ENCODE results near the gene ZNF358.

- TF ChIP-seq CTCF (IDR thresholded peaks at IDR 0.05): no peak
- TF ChIP-seq EP300 (IDR thresholded peaks at IDR 0.05; ENCODE audit: low read depth): no peak
- TF ChIP-seq POLR2A (IDR thresholded peaks at IDR 0.05): no peak
These were observed 45.4 kb downstream of the ZNF358 start for GRCh38 chr19:7561325-7561724.

All from transverse colon (tissue), 3 donors.